Skin of body (tissue), 2 donors: Measurements from ENCODE around the gene LMAN2. TPM values are rescaled to one million over a fixed set of nuclear protein-coding genes. Genes with fewer than 3 reads are reported as not detected.
A peak's percentile ranks its signal among the peaks of the same experiment; 100 is the strongest.
"Not testable (repeated sequence)": the region's sequence is repeated elsewhere in the genome, so short reads cannot be mapped to it uniquely, and the experiment has no call there.

Experiments used
- DNase-seq: peaks from one replicate; lab custom pipeline; 2025; lab: John Stamatoyannopoulos, UW
- total RNA-seq: library from RNA; depleted of rRNA; stranded (reverse); fragments of >200 nt; gene quantifications from one replicate; pipeline ENCODE4 v1.2.3, GENCODE V29; 2014

The LMAN2 gene
- total RNA-seq, 1 donor from 2014 or later = 99.0 TPM

- no peak for DNase-seq
These were observed 27.7 kb upstream of the LMAN2 start for GRCh38 chr5:177378884-177379883.

- DNase-seq = no peak
These were observed 26.6 kb upstream of the LMAN2 start for GRCh38 chr5:177377851-177378776.

- no peak for DNase-seq
These were observed 24.6 kb upstream of the LMAN2 start for GRCh38 chr5:177376107-177376506.

- not testable (repeated sequence) for DNase-seq
These were observed 24.0 kb upstream of the LMAN2 start for GRCh38 chr5:177375516-177375915.

GRCh38 chr5:177374211-177374610, 22.7 kb upstream of the LMAN2 start:
- no peak for DNase-seq

- DNase-seq = no peak
These were observed 22.3 kb upstream of the LMAN2 start for GRCh38 chr5:177373806-177374205.

- DNase-seq = no peak
These were observed 21.4 kb upstream of the LMAN2 start for GRCh38 chr5:177372910-177373309.

- DNase-seq = no peak
These were observed 20.8 kb upstream of the LMAN2 start for GRCh38 chr5:177372034-177372896.

GRCh38 chr5:177371120-177372033, 19.9 kb upstream of the LMAN2 start:
- no peak for DNase-seq

GRCh38 chr5:177370488-177371119, 19.1 kb upstream of the LMAN2 start:
- DNase-seq = peak; percentile 41

GRCh38 chr5:177369645-177370440, 18.4 kb upstream of the LMAN2 start:
- DNase-seq = no peak

GRCh38 chr5:177368869-177369644, 17.6 kb upstream of the LMAN2 start:
- DNase-seq = no peak

GRCh38 chr5:177367981-177368868, 16.8 kb upstream of the LMAN2 start:
- no peak for DNase-seq

GRCh38 chr5:177367323-177367848, 15.9 kb upstream of the LMAN2 start:
- DNase-seq = no peak

GRCh38 chr5:177366528-177367322, 15.3 kb upstream of the LMAN2 start:
- DNase-seq = peak; percentile 82
